Measurements from ENCODE around the gene SCCPDH. TPM values are rescaled to one million over a fixed set of nuclear protein-coding genes. Genes with fewer than 3 reads are reported as not detected.

SCCPDH gene
- total RNA-seq, 1 donor from 2014 or later = 35.3 TPM

GRCh38 chr1:246797597-246797996 is 73.4 kb downstream of the SCCPDH start:
- no peak overlapping the region for H3K4me3 ChIP-seq
- DNase-seq (no peak), ATAC-seq (no peak)
- H3K27ac ChIP-seq = no peak overlapping the region
- no peaks in the 10 kb centered on the region for H3K27me3 ChIP-seq (ENCODE audit: low read depth)
- intact Hi-C loops (cut with DNase I) = no loop called here
- TF ChIP-seq CTCF (IDR thresholded peaks at IDR 0.05) = no peak
- no peaks in the 10 kb centered on the region for H3K9me3 ChIP-seq
- no peaks in the 10 kb centered on the region for H3K36me3 ChIP-seq
- no peaks in the 10 kb centered on the region for H3K4me1 ChIP-seq

GRCh38 chr1:246798107-246798506 is 73.9 kb downstream of the SCCPDH start:
- Histone ChIP-seq H3K9me3 (no peaks in the 10 kb centered on the region), H3K4me3 (no peak overlapping the region), H3K27me3 (ENCODE audit: low read depth) (no peaks in the 10 kb centered on the region), H3K27ac (no peak overlapping the region), H3K4me1 (no peaks in the 10 kb centered on the region), H3K36me3 (no peaks in the 10 kb centered on the region)
- ATAC-seq (no peak), DNase-seq (no peak)
- TF ChIP-seq CTCF (IDR thresholded peaks at IDR 0.05) = no peak
- intact Hi-C loops (cut with DNase I) = no loop called here

- Histone ChIP-seq H3K4me3 (no peak overlapping the region), H3K4me1 (no peaks in the 10 kb centered on the region), H3K27ac (no peak overlapping the region), H3K36me3 (no peaks in the 10 kb centered on the region), H3K9me3 (no peaks in the 10 kb centered on the region), H3K27me3 (ENCODE audit: low read depth) (no peaks in the 10 kb centered on the region)
- no peak for TF ChIP-seq CTCF (IDR thresholded peaks at IDR 0.05)
- DNase-seq (no peak), ATAC-seq (no peak)
- intact Hi-C loops (cut with DNase I) = no loop called here
Observed at GRCh38 chr1:246798606-246799496, 74.6 kb downstream of the SCCPDH start.

- H3K4me1 ChIP-seq = no peaks in the 10 kb centered on the region
- intact Hi-C loops (cut with DNase I) = no loop called here
- no peaks in the 10 kb centered on the region for H3K9me3 ChIP-seq
- TF ChIP-seq CTCF (IDR thresholded peaks at IDR 0.05) = no peak
- no peaks in the 10 kb centered on the region for H3K27me3 ChIP-seq (ENCODE audit: low read depth)
- H3K4me3 ChIP-seq = no peak overlapping the region
- no peak for ATAC-seq
- no peak overlapping the region for H3K27ac ChIP-seq
- DNase-seq = no peak
- H3K36me3 ChIP-seq = no peaks in the 10 kb centered on the region
Observed at GRCh38 chr1:246800356-246800755, 76.1 kb downstream of the SCCPDH start.

GRCh38 chr1:246800756-246801155 is 76.5 kb downstream of the SCCPDH start:
- no peak for ATAC-seq
- no peak for TF ChIP-seq CTCF (IDR thresholded peaks at IDR 0.05)

More at GRCh38 chr1:246800756-246801155, 76.5 kb downstream of the SCCPDH start:
- H3K36me3 ChIP-seq = no peaks in the 10 kb centered on the region
- no peaks in the 10 kb centered on the region for H3K9me3 ChIP-seq
- DNase-seq = no peak
- H3K27me3 ChIP-seq (ENCODE audit: low read depth) = no peaks in the 10 kb centered on the region
- no peaks in the 10 kb centered on the region for H3K4me1 ChIP-seq
- intact Hi-C loops (cut with DNase I) = no loop called here
- no peak overlapping the region for H3K27ac ChIP-seq
- no peak overlapping the region for H3K4me3 ChIP-seq
